Adrenal gland (tissue), 5 donors: ENCODE results near the gene CATSPERZ.

Experiments
- CTCF ChIP-seq, 6 experiments: fragments of 450-650 bp in 4 of 6; fragments of 200-600 bp in 2 of 6; sonication (generic) in 1 of 6; IDR thresholded peaks; 1 replicate in 5 of 6; 2 replicates in 1 of 6; pipeline versions ENCODE4 v1.5.1 to v1.8.0; 2016 to 2021; ENCODE audit warnings: antibody characterized with exemption in 6 of 6, mild to moderate bottlenecking in 2 of 6, moderate library complexity in 1 of 6
- POLR2A ChIP-seq, 2 donors: fragments of 450-650 bp; IDR thresholded peaks; one replicate each; pipeline ENCODE4 v1.6.1; 2017; ENCODE audit warnings: antibody characterized with exemption in 2 of 2, mild to moderate bottlenecking in 2 of 2, moderate library complexity in 1 of 2
- donor health status: DM: no; HTN: no; CAD: no.

- no peak for TF ChIP-seq CTCF (IDR thresholded peaks at IDR 0.05)
- no peak for TF ChIP-seq POLR2A (IDR thresholded peaks at IDR 0.05)
Observed at GRCh38 chr11:64285885-64286800, 14.0 kb upstream of the CATSPERZ start.
